Stimulated activated CD4-positive, alpha-beta T cell treated with anti-CD3 and anti-CD28 coated beads, Interleukin-4, amount 100 ng/mL, for 24 hours (primary cell): Measurements from ENCODE around the gene RNF213.
"Not testable (repeated sequence)": the region's sequence is repeated elsewhere in the genome, so short reads cannot be mapped to it uniquely, and the experiment has no call there.

Experiments used
- DNase-seq: peaks from one replicate; pipeline ENCODE4 v3.0.0-alpha.2; 2020

Gene RNF213

DNA sequence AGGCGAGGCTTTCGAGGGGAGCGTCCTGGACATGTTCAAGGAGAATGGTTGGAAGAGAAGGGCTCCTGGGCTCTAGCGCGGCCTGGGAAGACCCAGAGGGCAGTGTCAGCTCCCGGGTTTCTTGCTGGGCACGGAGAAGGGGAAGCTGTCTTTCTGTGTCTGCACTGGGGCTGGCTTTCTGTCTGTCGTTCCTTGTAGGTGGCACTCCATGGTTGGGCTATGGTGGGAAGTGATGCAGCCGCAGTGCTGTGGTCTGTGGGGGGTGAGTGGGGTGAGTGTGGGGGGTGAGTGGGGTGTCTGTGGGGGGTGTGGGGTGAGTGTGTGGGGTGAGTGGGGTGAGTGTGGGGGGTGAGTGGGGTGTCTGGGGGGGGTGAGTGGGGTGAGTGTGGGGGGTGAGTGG, 13.7 kb downstream of the RNF213 start:
- DNase-seq, result no peak

GRCh38 chr17:80274871-80275449, 14.3 kb downstream of the RNF213 start:
- no peak for DNase-seq

GRCh38 chr17:80275857-80276256, 15.2 kb downstream of the RNF213 start:
- not testable (repeated sequence) for DNase-seq

GRCh38 chr17:80277751-80278671, 17.4 kb downstream of the RNF213 start:
- no peak for DNase-seq

DNA sequence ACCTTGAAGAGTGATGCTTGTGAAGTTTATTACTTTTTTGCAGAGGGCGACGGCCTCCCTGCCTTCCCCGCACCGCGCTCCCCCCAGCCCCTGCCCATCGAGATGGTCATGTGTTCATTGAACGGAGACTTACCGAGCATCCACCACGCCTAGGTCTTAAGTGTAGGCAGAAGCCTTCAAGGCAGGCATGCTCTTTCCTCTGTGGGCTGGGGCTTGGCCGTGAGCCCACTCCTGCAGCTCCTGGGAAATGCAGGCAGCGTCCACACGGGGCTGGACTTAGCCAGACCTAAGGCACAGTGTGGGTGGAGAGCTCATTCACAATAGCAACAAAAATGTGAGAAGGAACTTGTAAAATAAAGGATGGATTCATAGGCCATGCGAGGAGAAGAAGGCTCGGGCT, 19.2 kb downstream of the RNF213 start:
- no peak for DNase-seq

DNA sequence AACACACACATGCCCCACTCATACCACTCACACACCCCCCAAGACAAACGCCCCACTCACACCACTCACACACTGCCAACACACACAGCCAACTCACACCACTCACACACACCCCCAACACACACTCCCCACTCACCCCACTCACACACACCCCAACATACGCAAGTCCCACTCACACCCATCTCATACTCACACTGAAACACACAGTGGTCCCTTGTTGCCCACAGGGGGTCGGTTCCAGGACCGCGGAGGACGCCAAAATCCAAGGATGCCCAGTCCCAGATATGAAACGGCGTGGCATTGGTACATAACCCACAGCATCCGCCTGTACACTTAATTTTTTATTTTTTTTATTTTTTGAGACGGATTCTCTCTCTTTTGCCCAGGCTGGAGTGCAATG, 20.9 kb downstream of the RNF213 start:
- no peak for DNase-seq

DNA sequence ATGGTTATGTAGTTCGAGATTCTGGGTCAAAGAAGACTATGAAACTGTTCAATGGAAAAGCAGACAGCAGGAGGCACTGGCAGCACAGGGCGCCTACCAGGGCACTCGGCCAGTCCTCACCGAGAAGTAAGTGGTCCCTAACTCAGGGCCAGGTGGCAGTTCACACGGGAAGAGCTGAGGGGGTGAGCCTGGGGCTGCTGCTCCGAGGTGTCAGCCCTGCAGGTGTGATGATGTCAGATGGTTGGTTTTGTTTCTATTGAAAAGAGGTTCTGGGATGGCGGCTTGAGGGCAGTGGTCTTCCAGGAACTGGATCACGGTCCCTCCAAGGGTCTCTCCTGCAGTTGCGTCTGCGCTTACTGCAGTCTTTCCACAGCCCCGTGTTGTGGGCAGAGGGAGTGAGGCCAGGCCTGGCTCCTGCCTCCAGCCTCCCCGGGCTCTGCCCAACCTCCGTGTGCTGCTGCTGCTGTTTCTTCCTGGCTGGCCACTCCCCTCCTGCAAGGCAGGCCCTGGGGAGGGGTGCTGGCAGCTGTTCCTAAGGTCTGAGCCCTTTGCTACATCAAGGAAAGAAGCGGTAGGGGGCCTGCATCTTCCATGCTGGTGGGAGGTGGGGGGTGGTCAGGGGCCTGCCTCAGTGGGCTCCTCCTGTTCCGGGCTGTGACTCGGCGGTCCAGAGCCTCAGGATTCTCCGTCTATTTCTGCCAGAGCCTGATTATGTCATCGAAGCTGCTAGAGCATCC, 22.6 kb downstream of the RNF213 start:
- DNase-seq, result no peak

- no peak for DNase-seq
Observed at GRCh38 chr17:80284631-80285030, 24.0 kb downstream of the RNF213 start.

DNA sequence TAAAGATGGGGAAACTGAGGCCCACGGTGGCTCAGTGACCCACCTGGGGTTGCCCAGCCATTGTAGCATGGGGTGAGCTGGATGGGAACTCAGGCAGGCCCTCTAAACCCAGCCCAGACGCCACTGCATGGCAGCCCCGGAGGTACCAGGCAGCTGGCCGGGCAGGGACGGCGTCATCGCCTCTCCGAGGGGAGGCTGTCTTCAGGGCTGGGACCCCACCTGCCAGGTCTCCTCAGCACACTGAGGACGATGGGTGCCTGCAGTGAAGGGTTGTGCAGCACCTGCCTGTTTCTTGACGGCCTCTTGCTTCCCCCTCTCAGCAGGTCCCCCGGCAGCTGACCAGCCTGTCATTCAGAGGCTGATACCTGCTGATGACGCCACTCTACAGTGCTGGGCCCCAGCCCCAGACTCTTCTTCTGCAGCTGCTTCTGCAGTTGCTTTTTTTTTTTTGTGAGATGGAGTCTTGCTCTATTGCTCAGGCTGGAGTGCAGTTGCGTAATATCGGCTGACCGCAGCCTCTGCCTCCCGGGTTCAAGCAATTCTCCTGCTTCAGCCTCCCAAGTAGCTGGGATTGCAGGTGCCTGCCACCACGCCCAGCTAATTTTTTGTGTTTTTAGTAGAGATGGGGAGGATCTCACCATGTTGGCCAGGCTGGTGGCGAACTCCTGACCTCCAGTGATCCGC, 24.7 kb downstream of the RNF213 start:
- no peak for DNase-seq

DNA sequence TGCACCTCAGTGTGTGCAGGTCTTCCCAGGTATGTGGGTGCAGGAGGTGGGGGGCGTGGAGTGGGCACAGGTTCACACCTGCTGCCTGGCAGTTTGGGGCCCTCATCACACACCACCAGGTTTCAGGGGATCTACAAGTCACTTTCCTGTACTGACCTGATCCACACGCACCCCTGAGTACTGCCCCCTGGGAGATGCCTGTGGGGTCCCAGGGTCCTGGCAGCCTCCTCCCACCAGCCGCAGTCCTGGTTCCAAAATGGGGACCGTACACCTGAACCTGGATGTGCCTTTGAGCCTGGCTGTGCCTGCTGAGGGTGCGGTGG, 25.9 kb downstream of the RNF213 start:
- DNase-seq, result no peak

DNA sequence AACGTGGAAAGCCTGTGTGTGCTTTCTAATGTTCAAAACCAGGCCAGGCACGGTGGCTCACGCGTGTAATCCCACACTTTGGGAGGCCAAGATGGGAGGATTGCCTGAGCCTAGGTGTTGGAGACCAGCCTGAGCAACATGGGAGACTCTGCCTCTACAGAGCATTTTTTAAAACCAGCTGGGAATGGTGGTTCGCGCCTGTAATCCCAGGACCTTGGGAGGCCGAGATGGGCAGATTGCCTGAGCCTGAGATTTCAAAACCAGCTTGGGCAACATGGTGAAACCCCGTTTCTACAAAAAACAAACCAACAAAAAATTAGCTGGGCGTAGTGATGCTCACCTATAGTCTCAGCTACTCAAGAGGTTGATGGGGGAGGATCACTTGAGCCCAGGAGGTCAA, 26.4 kb downstream of the RNF213 start:
- no peak for DNase-seq

GRCh38 chr17:80287806-80288567, 27.3 kb downstream of the RNF213 start:
- no peak for DNase-seq

DNA sequence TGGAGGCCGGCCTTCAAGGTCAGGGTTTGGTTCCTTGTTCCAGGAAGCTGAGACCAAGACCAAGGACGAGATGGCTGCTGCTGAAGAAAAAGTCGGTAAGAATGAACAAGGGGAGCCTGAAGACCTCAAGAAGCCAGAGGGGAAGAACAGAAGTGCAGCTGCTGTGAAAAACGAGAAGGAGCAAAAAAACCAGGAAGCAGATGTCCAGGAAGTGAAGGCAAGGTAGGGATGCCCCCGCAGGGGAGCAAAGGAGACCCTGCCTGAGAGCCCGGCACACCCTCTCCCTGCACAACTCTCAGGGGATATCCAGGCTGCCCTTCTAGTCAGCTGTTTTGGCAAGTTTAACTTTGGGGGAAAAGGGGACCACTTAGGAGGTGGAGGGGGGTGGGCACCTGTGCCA, 29.0 kb downstream of the RNF213 start:
- DNase-seq, result no peak

DNA sequence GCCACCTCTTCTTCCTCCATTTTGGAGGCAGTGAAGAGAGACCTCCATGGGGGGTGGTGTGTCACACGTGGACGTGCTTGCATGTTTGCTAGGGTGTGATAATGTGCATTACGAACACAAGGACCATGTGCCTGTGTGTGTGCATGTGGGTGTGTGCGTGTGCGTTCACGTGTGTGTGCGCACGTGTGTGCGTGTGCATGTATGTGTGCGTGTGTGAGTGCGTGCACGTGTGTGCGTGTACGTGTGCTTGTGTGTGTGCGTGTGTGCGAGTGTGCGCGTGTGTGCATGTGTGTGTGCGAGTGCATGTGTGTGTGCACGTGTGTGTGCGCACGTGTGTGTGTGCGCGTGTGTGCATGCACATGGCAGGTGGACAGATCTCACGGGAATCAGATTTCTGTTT, 29.5 kb downstream of the RNF213 start:
- DNase-seq, result no peak

DNA sequence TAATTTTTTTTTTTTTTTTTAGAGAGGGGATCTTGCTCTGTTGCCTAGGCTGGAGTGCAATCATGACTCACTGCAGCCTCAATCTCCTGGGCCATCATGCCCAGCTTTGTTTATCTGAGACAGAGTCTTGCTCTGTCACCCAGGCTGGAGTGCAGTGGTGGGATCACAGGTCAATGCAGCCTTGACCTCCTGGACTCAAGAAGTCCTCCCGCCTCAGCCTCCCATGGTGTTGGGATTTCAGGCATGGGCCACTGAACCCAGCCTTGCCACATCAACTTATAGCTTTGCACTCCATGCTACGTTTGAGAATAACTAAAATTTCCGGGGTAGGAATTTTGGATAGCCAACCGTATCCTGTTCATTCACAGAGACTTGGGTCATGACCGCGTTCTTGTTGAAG, 30.6 kb downstream of the RNF213 start:
- no peak for DNase-seq

- no peak for DNase-seq
Observed at GRCh38 chr17:80291691-80292487, 31.2 kb downstream of the RNF213 start.

- no peak for DNase-seq
Observed at GRCh38 chr17:80292521-80292971, 31.9 kb downstream of the RNF213 start.

DNA sequence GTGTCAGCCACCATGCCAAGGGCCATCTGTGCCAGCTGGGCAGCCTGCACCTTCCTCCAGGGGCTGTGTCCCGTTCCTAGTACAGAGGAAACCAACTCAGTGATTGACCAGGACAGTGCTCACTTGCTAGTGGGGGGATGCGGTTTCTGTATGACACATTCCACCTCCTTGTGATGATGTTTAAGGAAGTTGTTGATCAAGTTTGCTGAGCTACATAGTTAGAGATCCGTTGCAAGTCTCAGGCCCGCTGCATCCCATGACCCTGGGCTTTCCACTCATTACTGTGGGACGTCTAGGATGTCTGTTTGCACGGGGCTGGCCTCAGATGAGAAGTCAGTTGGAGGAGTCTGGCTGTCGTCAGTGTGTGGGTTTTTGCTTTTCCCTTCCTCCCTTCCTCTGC, 33.6 kb downstream of the RNF213 start:
- DNase-seq, result no peak

GRCh38 chr17:80294653-80295052, 34.0 kb downstream of the RNF213 start:
- DNase-seq, result no peak

- no peak for DNase-seq
Observed at GRCh38 chr17:80295146-80295545, 34.5 kb downstream of the RNF213 start.

DNA sequence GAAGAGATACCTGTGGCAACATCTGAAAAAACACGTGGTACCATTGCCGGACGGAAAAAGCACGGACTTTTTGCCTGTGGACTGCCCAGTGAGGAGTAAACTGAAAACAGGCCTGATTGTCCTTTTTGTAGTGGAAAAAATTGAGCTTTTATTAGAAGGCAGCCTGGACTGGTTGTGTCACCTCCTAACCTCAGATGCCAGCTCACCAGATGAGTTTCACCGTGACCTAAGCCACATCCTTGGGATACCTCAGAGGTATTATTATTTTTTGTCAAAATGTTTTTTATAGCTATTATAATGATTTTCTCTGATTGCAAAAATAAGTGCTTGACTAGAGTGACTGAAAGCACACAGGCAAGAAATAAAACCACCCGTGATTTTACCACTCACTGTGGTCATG, 34.9 kb downstream of the RNF213 start:
- DNase-seq, result no peak

DNA sequence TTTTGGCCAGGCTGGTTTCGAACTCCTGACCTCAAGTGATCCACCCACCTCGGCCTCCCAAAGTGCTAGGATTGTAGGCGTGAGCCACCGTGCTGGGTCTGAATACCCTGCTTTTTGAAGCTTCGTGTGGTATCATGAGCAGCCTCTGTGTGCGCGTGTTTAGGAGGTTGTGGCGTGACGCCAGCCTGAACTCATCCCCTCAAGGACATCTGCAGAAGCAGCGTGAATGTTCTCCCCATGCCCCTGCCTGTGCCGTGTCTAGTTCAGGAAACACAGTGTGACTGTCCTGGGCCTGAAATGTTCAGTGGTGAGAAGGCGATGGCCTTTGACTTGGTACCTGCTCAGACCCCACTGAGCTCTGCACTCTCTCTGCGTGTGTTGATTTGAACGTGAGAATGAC, 35.6 kb downstream of the RNF213 start:
- no peak for DNase-seq
